HFF-Myc (cell line): ENCODE data around the gene FAM222A.

Experiments used
- DNase-seq: peaks from one replicate; pipeline ENCODE4 v3.0.0-alpha.2; 2011; ENCODE audit warnings: low read depth; ENCODE audit errors: extremely low read depth
- H3K4me3 ChIP-seq: replicated peaks from 2 replicates; pipeline ENCODE4 v1.5.1; 2011; ENCODE audit warnings: low read depth, mild to moderate bottlenecking, control low read depth, low read length
- TF ChIP-seq, protein P1 (sequence below): IDR thresholded peaks from 2 replicates; pipeline ENCODE4 v1.5.1; 2012; ENCODE audit warnings: mild to moderate bottlenecking, low read depth, low read length, control low read depth; ENCODE audit errors: missing control alignments

Gene FAM222A

DNA sequence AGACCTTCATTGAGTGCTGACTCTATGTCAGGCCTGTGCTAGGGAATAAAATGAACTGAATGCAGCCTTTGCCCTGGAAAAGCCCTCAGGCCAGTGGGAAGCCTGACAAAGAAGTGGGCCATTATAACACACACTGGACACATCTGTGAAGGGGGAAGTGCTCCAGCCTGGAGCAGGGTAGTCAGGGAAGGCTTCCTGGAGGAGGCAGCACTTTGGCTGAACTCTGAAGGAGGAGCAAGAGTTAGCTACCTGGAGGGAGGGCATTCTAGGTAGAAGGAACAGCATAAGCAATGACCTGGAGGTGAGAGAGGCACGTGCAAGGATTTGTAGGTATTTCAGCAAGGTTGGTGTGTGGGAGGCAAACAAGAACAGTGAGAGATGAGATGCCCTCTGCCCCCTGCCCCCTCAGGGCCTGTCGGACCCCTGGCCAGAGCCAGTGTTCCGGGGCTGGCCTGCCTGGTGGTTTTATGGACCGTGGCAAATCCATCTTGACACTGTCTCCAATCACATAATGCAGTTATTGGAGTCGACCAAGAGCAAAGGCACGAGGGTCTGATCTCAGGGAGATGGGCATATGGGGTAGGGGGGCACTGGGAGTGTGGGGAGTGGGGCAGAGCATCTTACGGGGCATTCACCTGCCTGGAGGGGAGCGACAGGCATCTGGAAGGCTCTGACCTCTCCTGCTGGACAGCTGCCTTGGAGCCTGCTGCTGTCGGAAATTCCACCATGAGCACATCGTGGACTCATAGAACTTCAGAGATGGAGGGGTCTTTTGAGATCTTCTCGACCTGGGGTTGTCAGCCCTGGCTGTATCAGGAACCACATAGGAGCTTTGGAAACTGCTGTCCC lies 2.7 kb upstream of the FAM222A start:
- TF ChIP-seq, protein P1, sequence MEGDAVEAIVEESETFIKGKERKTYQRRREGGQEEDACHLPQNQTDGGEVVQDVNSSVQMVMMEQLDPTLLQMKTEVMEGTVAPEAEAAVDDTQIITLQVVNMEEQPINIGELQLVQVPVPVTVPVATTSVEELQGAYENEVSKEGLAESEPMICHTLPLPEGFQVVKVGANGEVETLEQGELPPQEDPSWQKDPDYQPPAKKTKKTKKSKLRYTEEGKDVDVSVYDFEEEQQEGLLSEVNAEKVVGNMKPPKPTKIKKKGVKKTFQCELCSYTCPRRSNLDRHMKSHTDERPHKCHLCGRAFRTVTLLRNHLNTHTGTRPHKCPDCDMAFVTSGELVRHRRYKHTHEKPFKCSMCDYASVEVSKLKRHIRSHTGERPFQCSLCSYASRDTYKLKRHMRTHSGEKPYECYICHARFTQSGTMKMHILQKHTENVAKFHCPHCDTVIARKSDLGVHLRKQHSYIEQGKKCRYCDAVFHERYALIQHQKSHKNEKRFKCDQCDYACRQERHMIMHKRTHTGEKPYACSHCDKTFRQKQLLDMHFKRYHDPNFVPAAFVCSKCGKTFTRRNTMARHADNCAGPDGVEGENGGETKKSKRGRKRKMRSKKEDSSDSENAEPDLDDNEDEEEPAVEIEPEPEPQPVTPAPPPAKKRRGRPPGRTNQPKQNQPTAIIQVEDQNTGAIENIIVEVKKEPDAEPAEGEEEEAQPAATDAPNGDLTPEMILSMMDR: no peak
- no peak overlapping the region for H3K4me3 ChIP-seq
- DNase-seq: no peak

DNA sequence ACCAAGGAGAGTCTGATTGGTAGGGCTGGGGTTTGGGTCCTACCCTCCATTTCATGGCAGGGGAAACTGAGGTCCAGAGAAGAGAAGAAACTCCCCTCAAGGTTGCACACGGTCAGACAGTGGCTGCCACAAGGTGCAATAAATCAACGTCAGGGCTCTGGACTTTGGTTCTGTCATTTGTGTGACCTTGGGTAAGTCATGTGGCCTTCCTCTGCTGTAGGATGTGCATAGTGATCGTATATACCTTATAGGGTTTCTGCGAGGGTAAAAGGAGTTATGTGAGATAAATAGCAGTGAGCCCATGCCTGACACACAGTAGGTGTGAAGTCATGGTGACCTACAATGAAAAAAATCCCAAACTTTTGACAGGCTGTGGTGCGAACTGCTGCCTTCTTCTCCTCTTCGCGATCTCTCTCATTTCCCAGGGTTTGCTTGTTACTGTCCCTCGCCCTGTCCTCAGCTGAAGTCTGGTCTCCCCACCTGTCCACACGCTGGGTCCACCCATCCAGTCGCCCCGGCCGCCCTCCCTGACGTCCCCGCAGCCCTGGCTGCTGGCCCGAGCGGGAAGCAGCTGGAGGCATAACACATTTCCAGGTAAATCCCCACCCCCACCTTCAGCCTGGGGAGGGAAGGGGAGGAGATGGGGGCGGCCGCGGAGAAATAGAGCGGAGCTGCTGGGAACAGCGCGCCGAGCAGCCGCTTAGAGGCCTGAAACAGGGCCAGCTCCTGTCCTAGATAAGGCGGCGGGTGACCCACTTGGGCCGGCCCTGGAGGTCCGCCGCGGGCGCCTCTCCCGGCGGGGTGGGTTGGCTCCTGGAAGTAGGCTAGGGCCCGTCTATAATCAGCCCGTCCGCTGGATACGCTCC lies 1.8 kb upstream of the FAM222A start:
- DNase-seq: no peak
- TF ChIP-seq, protein P1: no peak
- H3K4me3 ChIP-seq: no peak overlapping the region

DNA sequence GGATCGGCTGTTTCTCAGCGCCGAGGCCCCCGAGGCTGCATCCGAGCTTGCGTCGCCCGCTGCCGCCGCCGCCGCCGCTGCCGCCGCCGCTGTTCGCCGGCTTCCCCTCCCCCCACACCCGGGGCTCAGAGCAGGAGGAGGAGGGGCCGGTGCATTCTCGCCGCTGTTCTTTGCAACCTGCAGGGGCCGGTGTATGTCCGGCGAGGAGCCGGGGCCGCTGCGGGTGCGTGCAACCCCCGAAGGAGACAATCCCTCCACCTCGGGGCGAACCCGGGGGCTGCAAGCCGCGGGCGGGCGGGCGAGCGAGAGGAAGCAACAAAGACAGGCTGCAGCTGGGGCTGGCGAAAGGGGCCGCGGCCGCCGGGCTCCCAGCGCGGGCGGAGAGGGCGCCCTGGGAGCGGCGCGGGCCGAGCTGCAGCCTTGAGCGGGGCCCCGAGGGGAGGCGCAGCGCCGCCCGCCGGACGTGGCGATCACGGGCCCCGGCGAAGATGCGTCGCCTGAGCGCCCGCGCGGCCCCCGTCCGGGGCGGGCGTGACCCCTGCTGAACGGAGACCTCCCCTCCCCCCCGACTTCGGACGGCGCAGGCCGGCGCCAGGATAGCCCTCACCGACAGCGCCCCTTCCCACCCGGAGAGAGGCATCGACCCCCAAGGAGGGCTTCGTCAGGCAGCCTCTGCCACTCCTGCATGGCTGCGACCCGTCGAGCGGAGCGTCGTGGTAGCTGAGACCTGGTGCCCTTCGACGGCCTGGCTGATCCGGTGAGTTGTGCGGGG lies 702 bp downstream of the FAM222A start:
- TF ChIP-seq, protein P1: no peak
- DNase-seq: no peak
- H3K4me3 ChIP-seq: peak overlapping the region; percentile 43

DNA sequence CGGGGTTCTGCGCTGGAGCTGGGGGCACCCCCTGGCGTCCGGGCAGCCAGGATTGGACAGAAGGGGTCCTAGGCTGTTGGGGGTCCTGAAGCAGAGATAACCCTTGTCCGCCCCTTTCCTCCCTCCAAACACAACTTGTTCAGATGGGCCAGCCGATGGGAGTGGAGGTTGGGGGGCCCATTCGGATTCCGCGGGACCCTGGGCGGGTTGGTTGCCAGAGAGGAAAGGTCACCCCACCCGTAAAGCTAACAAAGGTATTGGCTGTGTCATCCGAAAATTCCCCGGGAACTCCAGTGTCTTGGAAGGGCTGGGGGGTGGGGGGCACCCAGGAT lies 1.3 kb downstream of the FAM222A start:
- no peak for DNase-seq
- peak overlapping the region; percentile 43 for H3K4me3 ChIP-seq
- TF ChIP-seq, protein P1: no peak

DNA sequence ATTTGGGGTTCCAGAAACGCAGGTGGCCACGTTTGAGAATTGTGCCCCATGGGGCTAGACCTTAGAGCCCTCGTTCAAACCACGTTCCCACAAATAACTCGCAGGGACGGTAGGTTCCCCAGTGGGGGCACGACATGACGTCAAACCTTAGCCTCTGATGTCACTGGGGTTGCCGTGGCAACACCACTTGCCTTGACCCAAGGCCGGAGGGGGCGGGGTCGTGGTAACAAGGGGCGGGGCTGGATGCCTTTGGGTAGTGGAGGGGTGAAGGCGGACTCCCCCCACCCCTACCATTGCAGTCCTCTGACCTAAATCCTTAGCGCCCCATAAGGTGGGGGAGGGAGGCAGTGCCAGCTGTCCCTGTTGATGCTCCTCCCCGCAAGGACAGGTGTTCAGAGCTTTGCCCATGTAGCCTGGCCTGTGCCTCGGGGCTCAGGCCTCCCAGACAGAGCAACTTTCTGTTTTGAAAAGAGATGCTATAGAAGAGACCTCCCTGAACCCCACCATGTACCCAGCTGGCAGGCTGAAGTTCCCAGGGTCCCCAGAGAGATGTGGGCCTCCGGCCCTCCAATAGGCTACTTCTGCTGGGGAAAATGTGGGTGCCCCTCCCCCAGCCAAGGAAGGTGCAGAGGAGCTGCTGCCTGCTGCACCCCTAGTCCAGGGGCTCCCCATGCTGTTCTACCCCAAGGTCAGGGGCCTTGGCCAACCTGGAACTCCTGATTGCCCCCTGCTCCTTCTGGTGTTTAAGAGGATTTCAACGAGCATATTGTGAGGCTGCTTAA lies 1.9 kb downstream of the FAM222A start:
- H3K4me3 ChIP-seq: no peak overlapping the region

DNA sequence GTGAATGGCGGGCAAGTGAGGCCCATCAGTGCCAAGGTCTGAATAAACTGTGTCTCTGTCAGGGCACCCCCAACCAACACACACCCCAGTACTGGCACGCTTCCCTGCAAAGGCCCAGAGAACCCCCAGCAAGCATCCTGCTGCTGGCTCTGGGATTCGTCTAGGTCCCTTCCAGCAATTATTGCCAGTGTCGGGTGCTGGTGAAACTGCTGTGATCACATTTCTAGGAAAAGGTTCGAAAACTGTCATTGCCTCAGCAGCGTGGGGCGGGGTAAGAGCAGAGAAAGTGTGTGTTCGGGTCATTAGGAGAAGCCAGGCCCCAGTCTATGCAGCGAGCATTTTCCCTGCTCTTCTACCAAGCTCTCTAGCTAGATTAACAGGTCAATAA lies 2.5 kb downstream of the FAM222A start:
- H3K4me3 ChIP-seq: no peak overlapping the region
- TF ChIP-seq, protein P1: no peak

More for the DNA sequence above, 1.9 kb downstream of the FAM222A start:
- no peak for DNase-seq
- TF ChIP-seq, protein P1: no peak

More for the DNA sequence above, 2.5 kb downstream of the FAM222A start:
- no peak for DNase-seq
